Gastrocnemius medialis (tissue), 4 donors: ENCODE measurements around the gene MED23. TPM values are rescaled to one million over a fixed set of nuclear protein-coding genes. Genes with fewer than 3 reads are reported as not detected.
A peak's percentile ranks its signal among the peaks of the same experiment; 100 is the strongest.

Source experiments
- ATAC-seq, 2 donors: fragments of 150-250 bp; one replicate each; pipeline ENCODE4 v1.9.1; 2016
- DNase-seq, 2 donors: peaks; one replicate each; pipeline ENCODE4 v3.0.0-alpha.2; 2019
- H3K27ac ChIP-seq, 4 donors: fragments of 200-600 bp; sonication (generic); 1 replicate in 1 of 4; 2 replicates in 3 of 4; pipeline ENCODE4 v1.5.1; 2016 to 2018; ENCODE audit warnings: mild to moderate bottlenecking in 2 of 4, moderate library complexity in 1 of 4
- H3K27me3 ChIP-seq, 3 donors: fragments of 200-600 bp; sonication (generic) in 2 of 3; 1 replicate in 1 of 3; 2 replicates in 2 of 3; pipeline versions ENCODE4 v1.5.1 to v1.6.0; 2016 to 2019; ENCODE audit warnings: mild to moderate bottlenecking in 1 of 3, moderate library complexity in 1 of 3
- H3K36me3 ChIP-seq, 2 donors: fragments of 200-600 bp; sonication (generic) in 1 of 2; one replicate each; pipeline ENCODE4 v1.5.1; 2017 to 2018
- H3K4me1 ChIP-seq, 2 donors: fragments of 200-600 bp; sonication (generic) in 1 of 2; one replicate each; pipeline ENCODE4 v1.5.1; 2016 to 2017; ENCODE audit warnings: mild to moderate bottlenecking in 2 of 2
- H3K4me3 ChIP-seq, 4 donors: fragments of 200-600 bp; sonication (generic) in 3 of 4; 1 replicate in 1 of 4; 2 replicates in 3 of 4; pipeline ENCODE4 v1.5.1; 2016 to 2019; ENCODE audit warnings: mild to moderate bottlenecking in 2 of 4
- H3K9me3 ChIP-seq, 3 donors: fragments of 200-600 bp; sonication (generic) in 2 of 3; 1 replicate in 1 of 3; 2 replicates in 2 of 3; pipeline ENCODE4 v1.5.1; 2016 to 2019
- CTCF ChIP-seq, 5 experiments: fragments of 450-650 bp in 3 of 5; fragments of 200-600 bp in 2 of 5; sonication (generic) in 2 of 5; IDR thresholded peaks in 4 of 5; conservative IDR thresholded peaks in 1 of 5; 1 replicate in 4 of 5; 2 replicates in 1 of 5; pipeline ENCODE4 v1.5.1; 2016 to 2019; ENCODE audit warnings: antibody characterized with exemption in 5 of 5, mild to moderate bottlenecking in 3 of 5, moderate library complexity in 3 of 5
- POLR2A ChIP-seq, 2 donors: fragments of 450-650 bp; IDR thresholded peaks; one replicate each; pipeline ENCODE4 v1.6.1; 2017; ENCODE audit warnings: antibody characterized with exemption in 2 of 2, mild to moderate bottlenecking in 2 of 2, moderate library complexity in 2 of 2
- in situ Hi-C, 4 donors: fragments of 200-750 bp; cut with MboI; loops; one replicate each; pipeline versions ENCODE4 v1.15.0 to v1.8.0; 2017; ENCODE audit warnings: low sequenced_read_pairs in 4 of 4
- intact Hi-C: fragments of 100-400 bp; cut with DNase I; formaldehyde crosslinking; loops from one replicate; pipeline ENCODE4 v1.15.1; 2023; ENCODE audit warnings: low total_unique reads
- total RNA-seq, 4 donors: library from RNA; depleted of rRNA; stranded (reverse); fragments of >200 nt; gene quantifications; one replicate each; pipeline versions ENCODE4 v1.1.0 to v1.2.3, GENCODE V29; 2016

The MED23 gene
- total RNA-seq: 10 to 100 TPM in 3 of 4 donors, 1 to 10 TPM in 1; 7.5 to 16.0 (median 12.5) TPM

GRCh38 chr6:131627724-131628682 lies at the start of gene MED23:
TSS of gene MED23 (minus strand) at chr6:131628242. CDS start at chr6:131628049, 193 bp downstream.
- peak within 1 kb of the TSS; percentile 79 to 91 (median 84) for H3K4me3 ChIP-seq
- intact Hi-C loops: loop anchor here (1.0 to 2.0 kb wide), 2 partner anchors 179 to 743 kb away; no protein-coding TSS in a partner anchor
- DNase-seq: peak; percentile 88 to 90
- in situ Hi-C loops: no loop called here
- TF ChIP-seq CTCF (IDR thresholded peaks at IDR 0.05 in 4 of 5, conservative IDR thresholded peaks at IDR 0.05 in 1 of 5) (peak; percentile 77 to 97 (median 86)), POLR2A (IDR thresholded peaks at IDR 0.05) (peak; percentile 21 to 27)
- peaks cover 16 to 21% of the 10 kb centered on the region in 2 donors for H3K4me1 ChIP-seq
- peak within 1 kb of the TSS; percentile 74 to 87 (median 80) for H3K27ac ChIP-seq
- peaks cover 3 to 27% of the 10 kb centered on the region in 2 donors for H3K36me3 ChIP-seq
- H3K27me3 ChIP-seq: no peaks in the 10 kb centered on the region
- no peaks in the 10 kb centered on the region for H3K9me3 ChIP-seq
- ATAC-seq: peak; percentile 96 to 99

DNA sequence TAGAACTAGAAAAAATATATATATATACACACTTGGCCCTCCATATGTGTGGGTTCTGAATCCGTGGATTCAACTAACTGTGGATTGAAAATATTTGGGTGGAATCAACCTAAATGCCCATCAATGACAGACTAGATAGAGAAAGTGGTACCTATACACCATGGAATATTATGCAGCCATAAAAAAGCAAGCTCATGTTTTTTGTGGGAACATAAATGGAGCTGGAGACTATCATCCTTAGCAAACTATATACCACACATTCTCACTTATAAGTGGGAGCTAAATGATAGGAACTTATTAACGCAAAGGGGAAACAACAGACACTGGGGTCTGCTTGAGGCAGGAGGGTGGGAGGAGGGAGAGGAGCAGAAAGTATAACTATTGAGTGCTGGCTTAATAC lies 45.1 kb upstream of the MED23 start:
- intact Hi-C loops: no loop called here
- ATAC-seq (no peak), DNase-seq (no peak)
- H3K4me1 ChIP-seq: no peaks in the 10 kb centered on the region
- no peak for TF ChIP-seq POLR2A (IDR thresholded peaks at IDR 0.05)
- in situ Hi-C loops: no loop called here
- no peak overlapping the region for H3K4me3 ChIP-seq
- H3K9me3 ChIP-seq: no peaks in the 10 kb centered on the region
- no peak overlapping the region for H3K27ac ChIP-seq
- H3K36me3 ChIP-seq: no peaks in the 10 kb centered on the region
- H3K27me3 ChIP-seq: no peaks in the 10 kb centered on the region

DNA sequence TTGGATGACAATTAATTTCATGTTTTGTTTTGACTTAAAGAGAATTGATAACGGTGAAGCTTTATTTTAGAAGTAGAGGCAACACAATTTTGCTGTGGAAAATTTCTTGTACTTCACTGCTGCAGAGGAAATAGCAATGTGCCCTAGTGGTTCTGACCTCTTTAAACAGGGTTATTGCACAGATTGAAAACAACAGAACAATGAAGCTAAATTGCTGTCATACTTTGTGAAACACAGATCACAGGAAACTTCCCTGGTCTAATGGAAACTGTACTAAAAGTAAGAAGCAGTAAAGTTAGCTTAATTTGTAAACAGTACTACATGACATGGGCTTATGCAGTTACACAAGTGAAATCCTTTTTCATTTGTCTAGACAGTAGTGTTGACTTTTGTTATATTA lies 41.8 kb upstream of the MED23 start:
- Histone ChIP-seq H3K9me3 (no peaks in the 10 kb centered on the region), H3K27me3 (no peaks in the 10 kb centered on the region), H3K4me1 (no peaks in the 10 kb centered on the region), H3K4me3 (no peak overlapping the region), H3K27ac (no peak overlapping the region), H3K36me3 (no peaks in the 10 kb centered on the region)
- TF ChIP-seq CTCF (IDR thresholded peaks at IDR 0.05 in 4 of 5, conservative IDR thresholded peaks at IDR 0.05 in 1 of 5) (no peak), POLR2A (IDR thresholded peaks at IDR 0.05) (no peak)
- in situ Hi-C loops (no loop called here), intact Hi-C loops (no loop called here)
- ATAC-seq: no peak
- DNase-seq: no peak

DNA sequence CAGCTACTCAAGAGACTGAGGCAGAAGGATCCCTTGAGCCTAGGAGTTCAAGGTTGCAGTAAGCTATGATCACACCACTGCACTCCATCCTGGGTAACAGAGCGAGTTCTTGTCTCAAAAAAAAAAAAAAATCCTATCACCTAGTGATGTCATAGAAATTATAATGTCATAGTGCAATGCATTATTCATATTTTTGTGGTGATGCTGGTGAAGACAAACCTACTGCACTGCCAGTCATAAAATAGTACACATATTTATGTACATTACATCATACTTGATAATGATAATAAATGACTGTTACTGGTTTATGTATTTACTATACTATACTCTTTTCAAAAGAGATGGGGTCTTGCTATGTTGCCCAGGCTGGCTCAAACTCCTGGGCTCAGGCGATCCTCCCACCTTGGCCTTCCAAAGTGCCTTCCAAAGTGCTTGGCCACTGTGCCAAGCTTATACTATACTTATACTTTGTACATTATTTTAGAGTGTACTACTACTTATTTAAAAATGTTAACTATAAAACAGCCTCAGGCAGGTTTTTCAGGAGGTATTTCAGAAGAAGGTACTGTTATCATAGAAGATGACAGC lies 35.6 kb upstream of the MED23 start:
- TF ChIP-seq CTCF (IDR thresholded peaks at IDR 0.05 in 4 of 5, conservative IDR thresholded peaks at IDR 0.05 in 1 of 5): no peak
- TF ChIP-seq POLR2A (IDR thresholded peaks at IDR 0.05): no peak
- Histone ChIP-seq H3K27ac (no peak overlapping the region), H3K9me3 (no peaks in the 10 kb centered on the region), H3K27me3 (no peaks in the 10 kb centered on the region), H3K4me1 (no peaks in the 10 kb centered on the region), H3K4me3 (no peak overlapping the region), H3K36me3 (no peaks in the 10 kb centered on the region)
- intact Hi-C loops: no loop called here
- in situ Hi-C loops: no loop called here
- ATAC-seq (no peak), DNase-seq (no peak)

DNA sequence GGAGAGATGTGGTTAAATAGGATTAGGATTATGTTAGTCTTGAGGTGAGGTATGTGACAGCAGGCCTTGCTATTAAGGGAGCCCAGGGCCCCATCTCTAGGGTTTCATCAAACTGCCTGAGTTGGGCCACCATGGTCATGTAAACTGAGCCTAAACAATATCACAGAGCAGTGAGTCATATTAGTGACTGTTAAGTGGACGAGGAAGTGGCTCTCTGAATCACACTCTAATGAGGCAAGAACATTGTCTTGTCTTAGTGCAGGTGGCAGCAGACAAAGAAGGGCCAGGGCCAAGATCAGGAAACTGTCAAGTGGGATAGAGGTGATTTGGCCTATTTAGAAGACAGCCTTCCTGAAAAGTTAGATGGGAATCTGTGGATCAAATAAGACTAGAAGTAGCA lies 32.2 kb upstream of the MED23 start:
- intact Hi-C loops (no loop called here), in situ Hi-C loops (no loop called here)
- Histone ChIP-seq H3K9me3 (no peaks in the 10 kb centered on the region), H3K4me1 (no peaks in the 10 kb centered on the region), H3K27ac (no peak overlapping the region), H3K4me3 (no peak overlapping the region), H3K27me3 (no peaks in the 10 kb centered on the region), H3K36me3 (no peaks in the 10 kb centered on the region)
- no peak for ATAC-seq
- DNase-seq: no peak
- TF ChIP-seq POLR2A (IDR thresholded peaks at IDR 0.05) (no peak), CTCF (IDR thresholded peaks at IDR 0.05 in 4 of 5, conservative IDR thresholded peaks at IDR 0.05 in 1 of 5) (no peak)
